GM18907 (cell line): ENCODE measurements around the gene UVRAG.
"Not testable (repeated sequence)": the region's sequence is repeated elsewhere in the genome, so short reads cannot be mapped to it uniquely, and the experiment has no call there.

Experiments
- ATAC-seq: cut with Tn5 transposase; IDR thresholded peaks from one replicate; pipeline ENCODE4 v1.9.1; 2021; ENCODE audit warnings: mild to moderate bottlenecking, moderate library complexity; ENCODE audit not compliant: unreplicated experiment

The UVRAG gene

GRCh38 chr11:75836417-75836816, 21.4 kb downstream of the UVRAG start:
- ATAC-seq, result no peak

- ATAC-seq, result no peak
Observed at GRCh38 chr11:75839851-75840250, 24.8 kb downstream of the UVRAG start.

GRCh38 chr11:75840522-75840921, 25.5 kb downstream of the UVRAG start:
- ATAC-seq, result no peak

- ATAC-seq, result no peak
Observed at GRCh38 chr11:75841739-75842138, 26.7 kb downstream of the UVRAG start.

GRCh38 chr11:75845324-75845723, 30.3 kb downstream of the UVRAG start:
- ATAC-seq, result no peak

- ATAC-seq, result no peak
Observed at GRCh38 chr11:75849894-75850293, 34.9 kb downstream of the UVRAG start.

GRCh38 chr11:75850787-75851186, 35.8 kb downstream of the UVRAG start:
- no peak for ATAC-seq

GRCh38 chr11:75851203-75851602, 36.2 kb downstream of the UVRAG start:
- no peak for ATAC-seq

- no peak for ATAC-seq
Observed at GRCh38 chr11:75852406-75853017, 37.5 kb downstream of the UVRAG start.

- ATAC-seq, result not testable (repeated sequence)
Observed at GRCh38 chr11:75853563-75853962, 38.6 kb downstream of the UVRAG start.

GRCh38 chr11:75853971-75854370, 39.0 kb downstream of the UVRAG start:
- ATAC-seq, result no peak

GRCh38 chr11:75855206-75855605, 40.2 kb downstream of the UVRAG start:
- ATAC-seq, result no peak

GRCh38 chr11:75856912-75857311, 41.9 kb downstream of the UVRAG start:
- ATAC-seq, result no peak

GRCh38 chr11:75858042-75858441, 43.0 kb downstream of the UVRAG start:
- no peak for ATAC-seq

- ATAC-seq, result no peak
Observed at GRCh38 chr11:75858613-75859012, 43.6 kb downstream of the UVRAG start.

GRCh38 chr11:75859614-75860013, 44.6 kb downstream of the UVRAG start:
- ATAC-seq, result no peak

GRCh38 chr11:75862437-75862836, 47.4 kb downstream of the UVRAG start:
- no peak for ATAC-seq

- ATAC-seq, result no peak
Observed at GRCh38 chr11:75867778-75868374, 52.9 kb downstream of the UVRAG start.

GRCh38 chr11:75868990-75869389, 54.0 kb downstream of the UVRAG start:
- no peak for ATAC-seq

- no peak for ATAC-seq
Observed at GRCh38 chr11:75869661-75870455, 54.8 kb downstream of the UVRAG start.

GRCh38 chr11:75872887-75873416, 57.9 kb downstream of the UVRAG start:
- ATAC-seq, result peak; percentile 29
